Gastrocnemius medialis (tissue), 4 donors: ENCODE data around the gene NUP50. TPM values are rescaled to one million over a fixed set of nuclear protein-coding genes. Genes with fewer than 3 reads are reported as not detected.

ENCODE experiments used
- ATAC-seq, 2 donors: fragments of 150-250 bp; one replicate each; pipeline ENCODE4 v1.9.1; 2016
- DNase-seq, 2 donors: peaks; one replicate each; pipeline ENCODE4 v3.0.0-alpha.2; 2019
- H3K27ac ChIP-seq, 4 donors: fragments of 200-600 bp; sonication (generic); 1 replicate in 1 of 4; 2 replicates in 3 of 4; pipeline ENCODE4 v1.5.1; 2016 to 2018; ENCODE audit warnings: mild to moderate bottlenecking in 2 of 4, moderate library complexity in 1 of 4
- H3K27me3 ChIP-seq, 3 donors: fragments of 200-600 bp; sonication (generic) in 2 of 3; 1 replicate in 1 of 3; 2 replicates in 2 of 3; pipeline versions ENCODE4 v1.5.1 to v1.6.0; 2016 to 2019; ENCODE audit warnings: mild to moderate bottlenecking in 1 of 3, moderate library complexity in 1 of 3
- H3K36me3 ChIP-seq, 2 donors: fragments of 200-600 bp; sonication (generic) in 1 of 2; one replicate each; pipeline ENCODE4 v1.5.1; 2017 to 2018
- H3K4me1 ChIP-seq, 2 donors: fragments of 200-600 bp; sonication (generic) in 1 of 2; one replicate each; pipeline ENCODE4 v1.5.1; 2016 to 2017; ENCODE audit warnings: mild to moderate bottlenecking in 2 of 2
- H3K4me3 ChIP-seq, 4 donors: fragments of 200-600 bp; sonication (generic) in 3 of 4; 1 replicate in 1 of 4; 2 replicates in 3 of 4; pipeline ENCODE4 v1.5.1; 2016 to 2019; ENCODE audit warnings: mild to moderate bottlenecking in 2 of 4
- H3K9me3 ChIP-seq, 3 donors: fragments of 200-600 bp; sonication (generic) in 2 of 3; 1 replicate in 1 of 3; 2 replicates in 2 of 3; pipeline ENCODE4 v1.5.1; 2016 to 2019
- POLR2A ChIP-seq, 2 donors: fragments of 450-650 bp; IDR thresholded peaks; one replicate each; pipeline ENCODE4 v1.6.1; 2017; ENCODE audit warnings: antibody characterized with exemption in 2 of 2, mild to moderate bottlenecking in 2 of 2, moderate library complexity in 2 of 2
- in situ Hi-C, 4 donors: fragments of 200-750 bp; cut with MboI; loops; one replicate each; pipeline versions ENCODE4 v1.15.0 to v1.8.0; 2017; ENCODE audit warnings: low sequenced_read_pairs in 4 of 4
- intact Hi-C: fragments of 100-400 bp; cut with DNase I; formaldehyde crosslinking; loops from one replicate; pipeline ENCODE4 v1.15.1; 2023; ENCODE audit warnings: low total_unique reads
- total RNA-seq, 4 donors: library from RNA; depleted of rRNA; stranded (reverse); fragments of >200 nt; gene quantifications; one replicate each; pipeline versions ENCODE4 v1.1.0 to v1.2.3, GENCODE V29; 2016
- TF ChIP-seq, protein P1 (sequence below), 5 experiments: fragments of 450-650 bp in 3 of 5; fragments of 200-600 bp in 2 of 5; sonication (generic) in 2 of 5; IDR thresholded peaks in 4 of 5; conservative IDR thresholded peaks in 1 of 5; 1 replicate in 4 of 5; 2 replicates in 1 of 5; pipeline ENCODE4 v1.5.1; 2016 to 2019; ENCODE audit warnings: antibody characterized with exemption in 5 of 5, mild to moderate bottlenecking in 3 of 5, moderate library complexity in 3 of 5

NUP50 gene
- total RNA-seq, 4 donors from 2014 or later = 18.0 to 30.6 (median 26.3) TPM

DNA sequence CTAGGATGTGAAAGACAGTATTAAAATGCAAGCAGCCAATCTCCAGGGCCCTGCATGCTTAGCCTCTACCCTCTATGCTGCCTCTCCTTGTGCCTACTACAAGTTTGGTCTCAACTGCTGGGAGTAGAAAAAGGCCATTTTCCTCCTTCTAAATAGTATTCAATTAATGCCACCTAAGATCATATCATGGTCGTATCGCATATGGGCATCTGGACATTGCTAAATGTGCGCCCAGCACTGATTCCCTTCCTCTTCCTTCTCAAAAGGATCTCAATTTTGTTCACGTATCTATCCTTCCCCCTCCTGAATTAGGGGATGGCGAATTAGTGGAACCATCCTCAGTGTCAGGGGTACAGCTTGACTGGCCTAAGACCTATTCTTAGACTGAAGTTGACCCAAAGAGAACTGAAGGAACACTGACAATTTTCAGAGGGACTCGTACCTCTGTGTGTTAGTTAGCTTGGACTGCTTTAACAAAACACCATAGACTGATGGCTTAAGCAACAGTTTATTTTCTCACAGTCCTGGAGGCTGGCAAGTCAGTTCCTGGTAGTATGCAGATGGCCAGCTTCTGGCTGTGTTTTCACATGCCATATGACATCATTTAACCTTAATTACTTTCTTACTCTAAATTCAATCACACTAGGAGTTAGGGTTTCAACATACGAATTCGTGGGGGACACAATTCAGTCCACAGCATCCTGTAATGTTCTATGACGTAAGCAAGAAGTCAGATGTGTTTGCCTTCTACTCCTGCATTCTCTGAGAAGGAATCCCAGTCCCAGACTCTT is 8.5 kb upstream of the NUP50 start:
- Histone ChIP-seq H3K36me3 (peaks cover 0 to 5% of the 10 kb centered on the region in 2 donors), H3K4me1 (peaks cover 9% of the 10 kb centered on the region in 2 donors), H3K27ac (no peak overlapping the region), H3K9me3 (no peaks in the 10 kb centered on the region), H3K27me3 (no peaks in the 10 kb centered on the region), H3K4me3 (no peak overlapping the region)
- in situ Hi-C loops = no loop called here
- intact Hi-C loops = no loop called here
- ATAC-seq (no peak), DNase-seq (no peak)
- TF ChIP-seq, protein P1, sequence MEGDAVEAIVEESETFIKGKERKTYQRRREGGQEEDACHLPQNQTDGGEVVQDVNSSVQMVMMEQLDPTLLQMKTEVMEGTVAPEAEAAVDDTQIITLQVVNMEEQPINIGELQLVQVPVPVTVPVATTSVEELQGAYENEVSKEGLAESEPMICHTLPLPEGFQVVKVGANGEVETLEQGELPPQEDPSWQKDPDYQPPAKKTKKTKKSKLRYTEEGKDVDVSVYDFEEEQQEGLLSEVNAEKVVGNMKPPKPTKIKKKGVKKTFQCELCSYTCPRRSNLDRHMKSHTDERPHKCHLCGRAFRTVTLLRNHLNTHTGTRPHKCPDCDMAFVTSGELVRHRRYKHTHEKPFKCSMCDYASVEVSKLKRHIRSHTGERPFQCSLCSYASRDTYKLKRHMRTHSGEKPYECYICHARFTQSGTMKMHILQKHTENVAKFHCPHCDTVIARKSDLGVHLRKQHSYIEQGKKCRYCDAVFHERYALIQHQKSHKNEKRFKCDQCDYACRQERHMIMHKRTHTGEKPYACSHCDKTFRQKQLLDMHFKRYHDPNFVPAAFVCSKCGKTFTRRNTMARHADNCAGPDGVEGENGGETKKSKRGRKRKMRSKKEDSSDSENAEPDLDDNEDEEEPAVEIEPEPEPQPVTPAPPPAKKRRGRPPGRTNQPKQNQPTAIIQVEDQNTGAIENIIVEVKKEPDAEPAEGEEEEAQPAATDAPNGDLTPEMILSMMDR (IDR thresholded peaks at IDR 0.05 in 4 of 5, conservative IDR thresholded peaks at IDR 0.05 in 1 of 5) = no peak
- no peak for TF ChIP-seq POLR2A (IDR thresholded peaks at IDR 0.05)

DNA sequence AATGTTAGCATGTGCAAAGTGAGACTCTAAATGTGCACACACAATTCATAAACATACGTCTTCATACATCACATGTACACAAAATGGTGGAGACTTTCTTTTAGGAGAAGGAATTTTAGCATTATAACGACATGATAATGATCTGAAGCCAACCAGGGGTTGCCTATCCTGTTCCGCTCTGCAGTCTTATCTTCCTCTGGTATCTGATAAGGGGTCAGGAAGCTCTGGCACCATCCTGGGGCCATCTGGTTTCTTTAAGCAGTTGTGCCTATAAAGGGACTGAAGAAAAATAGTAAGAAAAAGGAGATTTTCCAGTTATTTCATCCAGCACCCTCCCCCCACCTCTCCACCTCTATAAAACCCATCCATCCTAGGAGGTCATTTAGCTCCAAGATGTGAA is 5.8 kb upstream of the NUP50 start:
- intact Hi-C loops = no loop called here

DNA sequence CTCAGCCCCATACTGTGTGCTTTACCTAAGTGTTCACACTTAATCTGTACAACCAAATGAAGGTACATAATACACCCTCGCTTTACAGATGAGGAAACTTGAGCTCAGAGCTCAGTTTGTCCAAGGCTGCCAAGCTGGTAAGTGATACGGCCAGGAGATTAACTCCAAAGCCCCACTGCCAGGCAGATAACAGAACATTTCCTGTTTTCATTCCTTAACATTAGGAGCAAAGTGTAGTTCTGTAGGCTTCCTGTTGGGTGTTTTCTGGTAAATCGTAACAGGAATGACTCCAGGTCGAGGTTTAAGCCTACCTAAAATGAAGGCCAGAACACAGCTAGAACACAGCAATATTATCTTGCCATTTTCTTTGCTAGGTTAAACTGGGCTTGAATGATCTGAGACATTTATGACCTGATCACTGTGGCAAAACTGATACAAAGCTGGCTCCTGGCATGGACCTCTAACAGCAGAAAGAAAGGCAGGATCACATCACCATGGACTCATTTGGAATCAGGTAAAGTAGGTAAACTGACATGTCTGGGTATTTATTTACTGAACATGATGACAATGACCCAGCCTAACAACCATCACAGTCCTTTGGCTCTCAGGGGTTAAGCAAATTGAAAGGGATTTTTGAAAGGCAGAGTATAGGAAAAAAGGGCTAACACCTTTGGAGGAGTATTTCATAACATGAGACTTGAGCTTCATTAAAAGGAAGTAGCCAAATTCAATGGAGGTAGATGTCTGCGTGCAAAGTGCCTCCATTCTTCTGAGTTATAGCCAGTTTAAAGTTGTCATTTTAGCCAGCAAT is 3.9 kb upstream of the NUP50 start:
- Histone ChIP-seq H3K27me3 (no peaks in the 10 kb centered on the region), H3K27ac (peak overlapping the region; percentile 56 to 74 (median 60)), H3K4me1 (peaks cover 23% of the 10 kb centered on the region in 2 donors), H3K4me3 (no peak overlapping the region), H3K9me3 (no peaks in the 10 kb centered on the region), H3K36me3 (peaks cover 0 to 5% of the 10 kb centered on the region in 2 donors)
- ATAC-seq = no peak
- TF ChIP-seq, protein P1 (IDR thresholded peaks at IDR 0.05 in 4 of 5, conservative IDR thresholded peaks at IDR 0.05 in 1 of 5) = no peak
- no peak for TF ChIP-seq POLR2A (IDR thresholded peaks at IDR 0.05)
- DNase-seq = no peak
- in situ Hi-C loops = no loop called here
- intact Hi-C loops = no loop called here

More for the DNA sequence above, 5.8 kb upstream of the NUP50 start:
- in situ Hi-C loops = no loop called here
- Histone ChIP-seq H3K4me3 (no peak overlapping the region), H3K27ac (peak overlapping the region; percentile 12 to 74 (median 45)), H3K27me3 (no peaks in the 10 kb centered on the region), H3K9me3 (no peaks in the 10 kb centered on the region), H3K36me3 (peaks cover 0 to 5% of the 10 kb centered on the region in 2 donors), H3K4me1 (peaks cover 15 to 21% of the 10 kb centered on the region in 2 donors)
- TF ChIP-seq, protein P1 (IDR thresholded peaks at IDR 0.05 in 4 of 5, conservative IDR thresholded peaks at IDR 0.05 in 1 of 5) = no peak
- TF ChIP-seq POLR2A (IDR thresholded peaks at IDR 0.05) = no peak
- ATAC-seq (no peak), DNase-seq (no peak)

DNA sequence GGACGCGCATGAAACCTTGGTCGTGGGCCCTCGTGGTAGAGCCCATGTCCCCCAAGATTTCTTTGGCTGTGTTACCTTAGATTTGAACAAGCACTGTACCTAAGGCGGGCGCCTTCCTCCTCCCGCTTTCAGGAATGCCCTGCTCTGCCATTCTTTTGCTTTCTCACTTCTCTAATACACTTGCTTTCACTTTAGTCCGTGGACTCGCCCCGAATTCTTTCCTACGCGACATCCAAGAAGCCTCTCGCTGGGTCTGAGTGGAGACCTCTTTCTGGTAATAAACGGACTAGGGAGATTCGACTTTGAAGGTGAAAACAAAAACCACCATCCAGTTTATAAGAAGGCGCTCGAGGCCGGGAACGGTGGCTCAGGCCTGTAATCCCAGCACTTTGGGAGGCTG is 1.2 kb upstream of the NUP50 start:
- TF ChIP-seq, protein P1 (IDR thresholded peaks at IDR 0.05 in 4 of 5, conservative IDR thresholded peaks at IDR 0.05 in 1 of 5) = no peak
- no peak for TF ChIP-seq POLR2A (IDR thresholded peaks at IDR 0.05)
- intact Hi-C loops (loop anchor here (2.0 kb wide), 1 partner anchor 78 kb away; the partner anchor contains the start of gene KIAA0930), in situ Hi-C loops (no loop called here)
- ATAC-seq (no peak), DNase-seq (no peak)
- Histone ChIP-seq H3K4me1 (peaks cover 34% of the 10 kb centered on the region in 2 donors), H3K27me3 (no peaks in the 10 kb centered on the region), H3K4me3 (peak overlapping the region; percentile 87 to 97 (median 91)), H3K9me3 (no peaks in the 10 kb centered on the region), H3K36me3 (peaks cover 0 to 3% of the 10 kb centered on the region in 2 donors), H3K27ac (peak overlapping the region in 3 of 4 donors; percentile 88 to 93 (median 91))
